ENCODE results near the gene PIK3R2.

- TF ChIP-seq REST (IDR thresholded peaks at IDR 0.05; ENCODE audit: insufficient read depth in 1 of 2, low read depth in 2 of 2, low read length in 2 of 2) (no peak), TAF1 (IDR thresholded peaks at IDR 0.05; ENCODE audit: borderline replicate concordance, insufficient read depth, low read length) (no peak), POLR2AphosphoS5 (IDR thresholded peaks at IDR 0.05; ENCODE audit: low read depth, low read length) (peak; percentile 33; the same call in 1 of the 2 replicates), SIN3A (IDR thresholded peaks at IDR 0.05; ENCODE audit: borderline replicate concordance, insufficient read depth, low read length) (no peak), FOXP2 (optimal IDR thresholded peaks at IDR 0.05; ENCODE audit: borderline replicate concordance, extremely low read depth, extremely low read length, insufficient read depth) (peak; percentile 64)
Observed at GRCh38 chr19:18152817-18153555, at the start of gene PIK3R2.
